GM12878 (cell line): ENCODE data around the gene SYNJ2. TPM values are rescaled to one million over a fixed set of nuclear protein-coding genes. Genes with fewer than 3 reads are reported as not detected.

Experiments
- EZH2 ChIP-seq: IDR thresholded peaks from 2 replicates; pipeline ENCODE4 v1.6.1; 2012; ENCODE audit warnings: low read depth, mild to moderate bottlenecking, control low read depth, inconsistent platforms, low read length, borderline replicate concordance; ENCODE audit not compliant: control insufficient read depth
- NR2C1 ChIP-seq: fragments of 450-650 bp; IDR thresholded peaks from 2 replicates; pipeline ENCODE4 v1.6.1; 2017; ENCODE audit warnings: antibody characterized with exemption, mild to moderate bottlenecking, moderate library complexity
- ZNF274 ChIP-seq: IDR thresholded peaks from one replicate; pipeline ENCODE4 v1.8.0; 2011; ENCODE audit not compliant: insufficient read length, insufficient read depth
- polyA plus RNA-seq, 11 experiments: library from polyadenylated mRNA; depleted of rRNA in 4 of 11; unstranded in 6 of 11; stranded (reverse) in 5 of 11; fragments of >200 nt; fragmentation: Nextera tagmentation in 4 of 11; fragmentation: Illumina TruSeq in 1 of 11; extraction: Ambion mirVana in 4 of 11; extraction: Trizol in 1 of 11; gene quantifications; 1 replicate in 1 of 11; 2 replicates in 10 of 11; pipeline versions ENCODE4 v1.2.1 to v1.2.3, GENCODE V29; 2011 to 2016; ENCODE audit warnings: inconsistent platforms in 2 of 11, missing spikeins in 2 of 11, low read depth in 1 of 11
- total RNA-seq, 4 experiments: library from RNA; depleted of rRNA in 3 of 4; stranded (reverse); fragments of >200 nt in 3 of 4; fragmentation: Illumina TruSeq in 1 of 4; extraction: Trizol in 1 of 4; gene quantifications; 2 replicates each; pipeline versions ENCODE4 v1.2.1 to v1.2.3, GENCODE V29; 2013 to 2021
- TF ChIP-seq, protein P1 (sequence below): fragments of 450-650 bp; IDR thresholded peaks from 2 replicates; pipeline ENCODE4 v1.6.1; 2018; ENCODE audit warnings: mild to moderate bottlenecking, low read depth, moderate library complexity; ENCODE audit not compliant: partially characterized antibody
- TF ChIP-seq, protein P2 (sequence below), 3 experiments: IDR thresholded peaks in 2 of 3; conservative IDR thresholded peaks in 1 of 3; 2 replicates each; pipeline ENCODE4 v1.5.1; 2011; ENCODE audit warnings: low read depth in 3 of 3, low read length in 3 of 3, mild to moderate bottlenecking in 3 of 3, control low read depth in 2 of 3, moderate library complexity in 2 of 3, inconsistent platforms in 1 of 3, mixed read lengths in 1 of 3; ENCODE audit not compliant: control insufficient read depth in 2 of 3, insufficient read depth in 1 of 3; ENCODE audit errors: extremely low read depth in 1 of 3
- TF ChIP-seq, protein P3 (sequence below): fragments of 450-650 bp; conservative IDR thresholded peaks from 2 replicates; pipeline ENCODE4 v1.6.1; 2017; ENCODE audit warnings: mild to moderate bottlenecking, moderate library complexity

SYNJ2 gene
- total and polyA plus RNA-seq, 10 of the 15 experiments (the other 5 are each of a cell fraction or from before 2014, with no cell fraction given): 0.11 to 1.8 (median 0.57) TPM

DNA sequence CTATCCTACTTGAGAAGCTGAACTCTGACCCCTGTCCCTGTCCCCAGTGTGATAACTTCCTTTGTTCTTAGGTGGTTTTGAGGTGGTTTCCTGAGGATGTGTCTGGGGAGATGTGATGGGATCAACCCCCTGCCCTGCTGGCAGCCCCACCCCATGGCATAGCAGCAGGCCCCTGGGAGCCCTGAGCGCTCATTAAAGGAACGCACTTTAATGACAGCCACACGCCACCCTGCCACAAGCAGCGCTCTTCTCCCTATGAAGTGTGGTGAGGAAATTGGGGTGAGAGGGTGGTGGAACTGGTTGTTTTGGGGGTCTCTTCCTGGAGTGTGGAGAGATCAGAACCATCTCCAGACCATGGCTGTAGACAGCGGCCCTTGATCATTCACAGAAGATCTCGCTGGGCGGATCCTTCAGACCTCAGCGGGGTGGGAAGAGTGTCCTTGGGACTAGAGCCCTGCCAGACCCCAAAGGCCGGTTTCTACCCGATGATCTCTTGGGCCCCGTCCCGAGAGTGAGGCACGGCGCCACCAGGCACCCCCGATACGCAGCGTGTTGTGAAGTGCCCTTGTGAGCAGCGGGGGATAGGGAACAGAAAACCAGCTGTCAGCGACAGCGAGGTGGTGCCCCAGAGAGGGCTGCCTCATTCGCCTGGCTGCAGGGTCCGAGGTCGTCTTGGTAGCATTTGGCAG lies 45.4 kb downstream of the SYNJ2 start (continued):
- TF ChIP-seq, protein P1, sequence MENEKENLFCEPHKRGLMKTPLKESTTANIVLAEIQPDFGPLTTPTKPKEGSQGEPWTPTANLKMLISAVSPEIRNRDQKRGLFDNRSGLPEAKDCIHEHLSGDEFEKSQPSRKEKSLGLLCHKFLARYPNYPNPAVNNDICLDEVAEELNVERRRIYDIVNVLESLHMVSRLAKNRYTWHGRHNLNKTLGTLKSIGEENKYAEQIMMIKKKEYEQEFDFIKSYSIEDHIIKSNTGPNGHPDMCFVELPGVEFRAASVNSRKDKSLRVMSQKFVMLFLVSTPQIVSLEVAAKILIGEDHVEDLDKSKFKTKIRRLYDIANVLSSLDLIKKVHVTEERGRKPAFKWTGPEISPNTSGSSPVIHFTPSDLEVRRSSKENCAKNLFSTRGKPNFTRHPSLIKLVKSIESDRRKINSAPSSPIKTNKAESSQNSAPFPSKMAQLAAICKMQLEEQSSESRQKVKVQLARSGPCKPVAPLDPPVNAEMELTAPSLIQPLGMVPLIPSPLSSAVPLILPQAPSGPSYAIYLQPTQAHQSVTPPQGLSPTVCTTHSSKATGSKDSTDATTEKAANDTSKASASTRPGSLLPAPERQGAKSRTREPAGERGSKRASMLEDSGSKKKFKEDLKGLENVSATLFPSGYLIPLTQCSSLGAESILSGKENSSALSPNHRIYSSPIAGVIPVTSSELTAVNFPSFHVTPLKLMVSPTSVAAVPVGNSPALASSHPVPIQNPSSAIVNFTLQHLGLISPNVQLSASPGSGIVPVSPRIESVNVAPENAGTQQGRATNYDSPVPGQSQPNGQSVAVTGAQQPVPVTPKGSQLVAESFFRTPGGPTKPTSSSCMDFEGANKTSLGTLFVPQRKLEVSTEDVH: no peak
- TF ChIP-seq NR2C1 (peak; percentile 71), ZNF274 (no peak), EZH2 (no peak)
- TF ChIP-seq, protein P2, sequence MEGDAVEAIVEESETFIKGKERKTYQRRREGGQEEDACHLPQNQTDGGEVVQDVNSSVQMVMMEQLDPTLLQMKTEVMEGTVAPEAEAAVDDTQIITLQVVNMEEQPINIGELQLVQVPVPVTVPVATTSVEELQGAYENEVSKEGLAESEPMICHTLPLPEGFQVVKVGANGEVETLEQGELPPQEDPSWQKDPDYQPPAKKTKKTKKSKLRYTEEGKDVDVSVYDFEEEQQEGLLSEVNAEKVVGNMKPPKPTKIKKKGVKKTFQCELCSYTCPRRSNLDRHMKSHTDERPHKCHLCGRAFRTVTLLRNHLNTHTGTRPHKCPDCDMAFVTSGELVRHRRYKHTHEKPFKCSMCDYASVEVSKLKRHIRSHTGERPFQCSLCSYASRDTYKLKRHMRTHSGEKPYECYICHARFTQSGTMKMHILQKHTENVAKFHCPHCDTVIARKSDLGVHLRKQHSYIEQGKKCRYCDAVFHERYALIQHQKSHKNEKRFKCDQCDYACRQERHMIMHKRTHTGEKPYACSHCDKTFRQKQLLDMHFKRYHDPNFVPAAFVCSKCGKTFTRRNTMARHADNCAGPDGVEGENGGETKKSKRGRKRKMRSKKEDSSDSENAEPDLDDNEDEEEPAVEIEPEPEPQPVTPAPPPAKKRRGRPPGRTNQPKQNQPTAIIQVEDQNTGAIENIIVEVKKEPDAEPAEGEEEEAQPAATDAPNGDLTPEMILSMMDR (IDR thresholded peaks at IDR 0.05 in 2 of 3, conservative IDR thresholded peaks at IDR 0.05 in 1 of 3; ENCODE audit: control insufficient read depth in 2 of 3, extremely low read depth in 1 of 3, insufficient read depth in 1 of 3, low read depth in 3 of 3, low read length in 3 of 3): no peak
- TF ChIP-seq, protein P3, sequence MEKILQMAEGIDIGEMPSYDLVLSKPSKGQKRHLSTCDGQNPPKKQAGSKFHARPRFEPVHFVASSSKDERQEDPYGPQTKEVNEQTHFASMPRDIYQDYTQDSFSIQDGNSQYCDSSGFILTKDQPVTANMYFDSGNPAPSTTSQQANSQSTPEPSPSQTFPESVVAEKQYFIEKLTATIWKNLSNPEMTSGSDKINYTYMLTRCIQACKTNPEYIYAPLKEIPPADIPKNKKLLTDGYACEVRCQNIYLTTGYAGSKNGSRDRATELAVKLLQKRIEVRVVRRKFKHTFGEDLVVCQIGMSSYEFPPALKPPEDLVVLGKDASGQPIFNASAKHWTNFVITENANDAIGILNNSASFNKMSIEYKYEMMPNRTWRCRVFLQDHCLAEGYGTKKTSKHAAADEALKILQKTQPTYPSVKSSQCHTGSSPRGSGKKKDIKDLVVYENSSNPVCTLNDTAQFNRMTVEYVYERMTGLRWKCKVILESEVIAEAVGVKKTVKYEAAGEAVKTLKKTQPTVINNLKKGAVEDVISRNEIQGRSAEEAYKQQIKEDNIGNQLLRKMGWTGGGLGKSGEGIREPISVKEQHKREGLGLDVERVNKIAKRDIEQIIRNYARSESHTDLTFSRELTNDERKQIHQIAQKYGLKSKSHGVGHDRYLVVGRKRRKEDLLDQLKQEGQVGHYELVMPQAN: no peak
